Astrocyte (in vitro differentiated cells and primary cell): ENCODE measurements around the gene ANKRD11. TPM values are rescaled to one million over a fixed set of nuclear protein-coding genes. Genes with fewer than 3 reads are reported as not detected.

Source experiments
- DNase-seq: peaks from one replicate; pipeline ENCODE4 v3.0.0-alpha.2; 2010; ENCODE audit warnings: low read depth
- FAIRE-seq: peaks from 2 replicates; lab custom pipeline; 2011; peaks lifted over from hg19 to GRCh38; lab: Jason Lieb, UNC
- H2AFZ ChIP-seq: 2 replicates; pipeline ENCODE4 v1.6.0; 2012; ENCODE audit warnings: low read depth, low read length, inconsistent platforms
- H3K27ac ChIP-seq: 2 replicates; pipeline ENCODE4 v1.5.1; 2011; ENCODE audit warnings: low read depth, low read length, inconsistent platforms
- H3K27me3 ChIP-seq: 2 replicates; pipeline ENCODE4 v1.6.0; 2011; ENCODE audit warnings: low read length, inconsistent platforms; ENCODE audit not compliant: insufficient read depth
- H3K36me3 ChIP-seq: 2 replicates; pipeline ENCODE4 v1.5.1; 2011; ENCODE audit warnings: low read length, inconsistent platforms; ENCODE audit not compliant: insufficient read depth
- H3K4me1 ChIP-seq: 2 replicates; pipeline ENCODE4 v1.5.1; 2011; ENCODE audit warnings: low read length, inconsistent platforms; ENCODE audit not compliant: insufficient read depth
- H3K4me2 ChIP-seq: 2 replicates; pipeline ENCODE4 v1.6.0; 2012; ENCODE audit warnings: low read length, inconsistent platforms
- H3K4me3 ChIP-seq: 2 replicates; pipeline ENCODE4 v1.5.1; 2011; ENCODE audit warnings: low read depth, mild to moderate bottlenecking, low read length, inconsistent platforms; ENCODE audit not compliant: insufficient read depth
- H3K79me2 ChIP-seq: 2 replicates; pipeline ENCODE4 v1.6.0; 2012; ENCODE audit warnings: mild to moderate bottlenecking, low read length, inconsistent platforms; ENCODE audit not compliant: insufficient read depth
- H3K9ac ChIP-seq: 2 replicates; pipeline ENCODE4 v1.6.0; 2012; ENCODE audit warnings: mild to moderate bottlenecking, low read length, inconsistent platforms
- H3K9me3 ChIP-seq: 2 replicates; pipeline ENCODE4 v1.5.1; 2012; ENCODE audit warnings: low read depth, mild to moderate bottlenecking, low read length, inconsistent platforms; ENCODE audit not compliant: insufficient read depth
- H4K20me1 ChIP-seq: 2 replicates; pipeline ENCODE4 v1.6.0; 2012; ENCODE audit warnings: low read length, inconsistent platforms; ENCODE audit not compliant: insufficient read depth
- H3K27ac Mint-ChIP-seq: one replicate; pipeline ENCODE4 v1.8.0; 2021; ENCODE audit warnings: mild to moderate bottlenecking, mixed read lengths; ENCODE audit not compliant: unreplicated experiment
- H3K27me3 Mint-ChIP-seq: one replicate; pipeline ENCODE4 v1.8.0; 2021; ENCODE audit warnings: low read depth, mixed read lengths; ENCODE audit not compliant: unreplicated experiment
- H3K36me3 Mint-ChIP-seq: one replicate; pipeline ENCODE4 v1.8.0; 2021; ENCODE audit warnings: low read depth, mixed read lengths; ENCODE audit not compliant: unreplicated experiment
- H3K4me1 Mint-ChIP-seq: one replicate; pipeline ENCODE4 v1.8.0; 2021; ENCODE audit warnings: low read depth, mixed read lengths; ENCODE audit not compliant: unreplicated experiment
- H3K4me3 Mint-ChIP-seq: one replicate; pipeline ENCODE4 v1.8.0; 2021; ENCODE audit warnings: mild to moderate bottlenecking, moderate library complexity, mixed read lengths; ENCODE audit not compliant: unreplicated experiment
- H3K9me3 Mint-ChIP-seq: one replicate; pipeline ENCODE4 v1.8.0; 2021; ENCODE audit warnings: mild to moderate bottlenecking, mixed read lengths; ENCODE audit not compliant: unreplicated experiment
- EZH2 ChIP-seq: IDR thresholded peaks from 2 replicates; pipeline ENCODE4 v1.6.1; 2012; ENCODE audit warnings: mild to moderate bottlenecking, low read length, inconsistent platforms; ENCODE audit not compliant: insufficient read depth
- total RNA-seq: library from RNA; stranded (reverse); gene quantifications from 2 replicates; pipeline ENCODE4 v1.2.1, GENCODE V29; 2021
- TF ChIP-seq, protein P1 (sequence below): IDR thresholded peaks from 2 replicates; pipeline ENCODE4 v1.5.1; 2011; ENCODE audit warnings: low read depth, mild to moderate bottlenecking, inconsistent platforms, low read length, moderate library complexity; ENCODE audit not compliant: insufficient read depth

The ANKRD11 gene
- total RNA-seq, 1 donor from 2014 or later = 213 TPM

DNA sequence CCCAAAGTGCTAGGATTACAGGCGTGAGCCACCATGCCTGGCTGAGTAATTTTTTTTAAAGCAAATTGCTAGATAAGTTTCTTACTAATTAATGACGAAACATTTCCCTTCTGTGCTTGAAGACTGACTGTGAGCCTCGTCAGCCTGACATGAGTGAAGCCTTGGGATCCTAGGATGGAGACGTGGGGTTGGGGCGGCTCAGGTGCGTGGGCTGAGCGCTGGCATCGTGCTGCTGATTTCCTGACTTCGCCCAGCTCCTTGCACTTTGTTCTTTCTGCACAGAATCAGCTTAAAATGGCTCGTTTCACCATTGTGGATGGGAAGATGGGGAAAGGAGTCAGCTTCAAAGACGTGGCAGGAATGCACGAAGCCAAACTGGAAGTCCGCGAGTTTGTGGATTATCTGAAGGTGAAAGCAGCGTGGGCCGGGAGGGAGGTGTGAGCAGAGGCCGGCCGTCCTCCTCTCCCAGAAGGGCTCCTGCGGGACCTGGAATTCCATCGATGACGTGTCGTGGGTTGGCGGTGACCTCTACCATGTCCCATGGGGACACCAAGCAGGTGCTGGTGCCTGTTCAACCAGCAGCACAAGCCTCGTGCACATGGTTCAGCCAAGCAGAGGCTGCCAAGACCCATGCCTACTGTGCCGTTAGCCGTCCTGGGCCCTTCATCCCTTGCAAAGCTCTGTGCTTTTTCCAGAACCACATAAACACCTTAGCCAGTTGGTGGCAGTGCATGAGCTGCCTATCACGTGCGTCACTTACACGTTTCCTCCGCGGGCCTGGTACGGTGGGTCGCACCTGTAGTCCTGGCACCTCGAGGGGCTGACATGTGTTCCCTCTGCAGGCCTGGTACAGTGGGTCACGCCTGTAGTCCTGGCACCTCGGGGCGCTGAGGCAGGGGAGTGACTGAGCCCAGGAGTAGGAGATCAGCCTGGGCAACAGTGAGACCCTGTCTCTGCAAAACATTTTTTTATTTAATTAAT, 40.3 kb upstream of the ANKRD11 start:
- Histone ChIP-seq H3K9ac (no peak overlapping the region), H4K20me1 (peaks cover 53% of the 10 kb centered on the region), H3K27ac (no peak overlapping the region), H3K4me1 (no peaks in the 10 kb centered on the region), H3K36me3 (peaks cover 49% of the 10 kb centered on the region), H3K4me2 (no peak overlapping the region), H3K4me3 (no peak overlapping the region), H3K27me3 (no peaks in the 10 kb centered on the region), H3K9me3 (no peaks in the 10 kb centered on the region), H3K79me2 (peaks cover 39% of the 10 kb centered on the region), H2AFZ (no peak overlapping the region)
- H3K4me1 Mint-ChIP-seq = no peaks in the 10 kb centered on the region
- DNase-seq (no peak), FAIRE-seq (no peak)
- H3K27me3 Mint-ChIP-seq = no peaks in the 10 kb centered on the region
- H3K27ac Mint-ChIP-seq = no peak overlapping the region
- no peak overlapping the region for H3K4me3 Mint-ChIP-seq
- peaks cover 6% of the 10 kb centered on the region for H3K36me3 Mint-ChIP-seq
- TF ChIP-seq, protein P1, sequence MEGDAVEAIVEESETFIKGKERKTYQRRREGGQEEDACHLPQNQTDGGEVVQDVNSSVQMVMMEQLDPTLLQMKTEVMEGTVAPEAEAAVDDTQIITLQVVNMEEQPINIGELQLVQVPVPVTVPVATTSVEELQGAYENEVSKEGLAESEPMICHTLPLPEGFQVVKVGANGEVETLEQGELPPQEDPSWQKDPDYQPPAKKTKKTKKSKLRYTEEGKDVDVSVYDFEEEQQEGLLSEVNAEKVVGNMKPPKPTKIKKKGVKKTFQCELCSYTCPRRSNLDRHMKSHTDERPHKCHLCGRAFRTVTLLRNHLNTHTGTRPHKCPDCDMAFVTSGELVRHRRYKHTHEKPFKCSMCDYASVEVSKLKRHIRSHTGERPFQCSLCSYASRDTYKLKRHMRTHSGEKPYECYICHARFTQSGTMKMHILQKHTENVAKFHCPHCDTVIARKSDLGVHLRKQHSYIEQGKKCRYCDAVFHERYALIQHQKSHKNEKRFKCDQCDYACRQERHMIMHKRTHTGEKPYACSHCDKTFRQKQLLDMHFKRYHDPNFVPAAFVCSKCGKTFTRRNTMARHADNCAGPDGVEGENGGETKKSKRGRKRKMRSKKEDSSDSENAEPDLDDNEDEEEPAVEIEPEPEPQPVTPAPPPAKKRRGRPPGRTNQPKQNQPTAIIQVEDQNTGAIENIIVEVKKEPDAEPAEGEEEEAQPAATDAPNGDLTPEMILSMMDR = no peak
- TF ChIP-seq EZH2 = no peak
- H3K9me3 Mint-ChIP-seq = no peaks in the 10 kb centered on the region

DNA sequence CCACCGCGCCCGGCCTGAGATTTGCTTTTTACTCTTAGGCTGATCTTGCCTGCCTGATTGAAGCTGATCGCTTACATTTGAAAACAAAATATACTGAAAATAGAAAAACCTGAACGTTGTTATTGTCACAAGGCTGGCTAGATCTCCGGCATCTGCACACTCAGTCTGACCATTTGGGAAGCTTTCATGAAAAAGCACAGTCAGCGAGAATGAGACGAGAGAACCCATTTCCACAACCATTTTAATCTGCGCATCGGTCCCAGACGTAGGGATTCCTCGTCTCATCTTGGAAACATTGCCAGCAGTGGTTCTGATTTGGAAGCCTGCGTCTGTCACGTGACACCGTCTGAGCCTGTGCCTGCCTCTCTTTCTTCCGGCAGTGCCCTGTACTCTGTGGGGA, 38.7 kb upstream of the ANKRD11 start:
- H3K4me2 ChIP-seq = no peak overlapping the region
- Mint-ChIP-seq H3K27ac (no peak overlapping the region), H3K4me3 (no peak overlapping the region), H3K9me3 (no peaks in the 10 kb centered on the region), H3K4me1 (no peaks in the 10 kb centered on the region), H3K36me3 (peaks cover 10% of the 10 kb centered on the region), H3K27me3 (no peaks in the 10 kb centered on the region)
- H3K4me3 ChIP-seq = no peak overlapping the region
- TF ChIP-seq, protein P1 = no peak
- no peak for TF ChIP-seq EZH2
- no peak overlapping the region for H3K9ac ChIP-seq
- peaks cover 50% of the 10 kb centered on the region for H4K20me1 ChIP-seq
- peaks cover 37% of the 10 kb centered on the region for H3K79me2 ChIP-seq
- no peaks in the 10 kb centered on the region for H3K9me3 ChIP-seq
- H2AFZ ChIP-seq = no peak overlapping the region
- no peaks in the 10 kb centered on the region for H3K4me1 ChIP-seq
- no peak overlapping the region for H3K27ac ChIP-seq
- no peak for FAIRE-seq
- DNase-seq = no peak
- no peaks in the 10 kb centered on the region for H3K27me3 ChIP-seq
- H3K36me3 ChIP-seq = peaks cover 56% of the 10 kb centered on the region
